ENCODE measurements around the gene TGM5.

- TF ChIP-seq, protein P1, sequence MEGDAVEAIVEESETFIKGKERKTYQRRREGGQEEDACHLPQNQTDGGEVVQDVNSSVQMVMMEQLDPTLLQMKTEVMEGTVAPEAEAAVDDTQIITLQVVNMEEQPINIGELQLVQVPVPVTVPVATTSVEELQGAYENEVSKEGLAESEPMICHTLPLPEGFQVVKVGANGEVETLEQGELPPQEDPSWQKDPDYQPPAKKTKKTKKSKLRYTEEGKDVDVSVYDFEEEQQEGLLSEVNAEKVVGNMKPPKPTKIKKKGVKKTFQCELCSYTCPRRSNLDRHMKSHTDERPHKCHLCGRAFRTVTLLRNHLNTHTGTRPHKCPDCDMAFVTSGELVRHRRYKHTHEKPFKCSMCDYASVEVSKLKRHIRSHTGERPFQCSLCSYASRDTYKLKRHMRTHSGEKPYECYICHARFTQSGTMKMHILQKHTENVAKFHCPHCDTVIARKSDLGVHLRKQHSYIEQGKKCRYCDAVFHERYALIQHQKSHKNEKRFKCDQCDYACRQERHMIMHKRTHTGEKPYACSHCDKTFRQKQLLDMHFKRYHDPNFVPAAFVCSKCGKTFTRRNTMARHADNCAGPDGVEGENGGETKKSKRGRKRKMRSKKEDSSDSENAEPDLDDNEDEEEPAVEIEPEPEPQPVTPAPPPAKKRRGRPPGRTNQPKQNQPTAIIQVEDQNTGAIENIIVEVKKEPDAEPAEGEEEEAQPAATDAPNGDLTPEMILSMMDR (IDR thresholded peaks at IDR 0.05; ENCODE audit: low read depth, low read length, poor library complexity, severe bottlenecking): no peak
- no peak for TF ChIP-seq EZH2phosphoT487 (IDR thresholded peaks at IDR 0.05; ENCODE audit: borderline replicate concordance, low read length)
Observed at GRCh38 chr15:43207024-43207423, 59.7 kb downstream of the TGM5 start.

Measured in DOHH2 (cell line).